Measurements from ENCODE around the gene PRH1.

The PRH1 gene

DNA sequence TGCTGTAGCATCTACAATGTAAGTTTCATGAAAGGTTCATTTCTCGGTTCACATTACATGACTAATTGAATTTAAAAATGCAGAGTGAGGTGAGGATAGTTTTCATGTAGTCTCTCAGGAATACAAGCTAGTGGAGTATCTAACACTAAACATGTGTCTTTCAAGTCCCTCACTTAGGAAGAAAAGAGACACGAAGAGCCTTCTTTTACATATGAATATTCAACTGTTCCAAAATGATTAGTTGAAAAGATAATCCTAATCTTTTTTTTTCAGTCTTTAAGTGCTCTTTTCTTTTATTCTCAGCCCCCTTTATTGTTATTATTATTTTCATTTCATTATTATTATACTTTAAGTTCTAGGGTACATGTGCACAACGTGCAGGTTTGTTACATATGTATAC, 45.6 kb downstream of the PRH1 start:
- no peak for DNase-seq
